GM19240 (cell line): ENCODE measurements around the gene PRRC2C.
"Not testable (repeated sequence)": the region's sequence is repeated elsewhere in the genome, so short reads cannot be mapped to it uniquely, and the experiment has no call there.

Experiments used
- DNase-seq: peaks from one replicate; pipeline ENCODE4 v3.0.0; 2011; ENCODE audit warnings: low spot score; ENCODE audit not compliant: insufficient read length

PRRC2C gene

GRCh38 chr1:171583591-171584201 lies 98.4 kb downstream of the PRRC2C start:
- no peak for DNase-seq

GRCh38 chr1:171585715-171586114 lies 100.4 kb downstream of the PRRC2C start:
- no peak for DNase-seq

DNA sequence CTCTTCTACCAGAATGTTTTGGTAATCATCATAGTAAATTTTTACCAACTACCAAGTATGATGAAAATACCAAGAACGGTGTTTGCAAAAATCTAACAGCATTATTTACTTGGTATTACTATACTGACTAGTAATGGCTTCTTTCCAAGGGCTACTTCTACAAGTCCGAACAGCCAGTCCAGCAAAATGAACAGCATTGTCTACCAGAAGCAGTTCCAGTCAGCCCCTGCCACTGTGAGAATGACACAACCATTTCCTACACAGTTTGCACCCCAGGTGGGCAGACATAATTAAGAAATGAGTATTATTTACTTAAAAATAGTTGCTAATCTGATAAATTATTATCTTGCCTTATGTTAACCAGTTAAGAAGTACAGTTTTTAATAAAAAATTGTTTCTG lies 102.9 kb downstream of the PRRC2C start:
- no peak for DNase-seq

DNA sequence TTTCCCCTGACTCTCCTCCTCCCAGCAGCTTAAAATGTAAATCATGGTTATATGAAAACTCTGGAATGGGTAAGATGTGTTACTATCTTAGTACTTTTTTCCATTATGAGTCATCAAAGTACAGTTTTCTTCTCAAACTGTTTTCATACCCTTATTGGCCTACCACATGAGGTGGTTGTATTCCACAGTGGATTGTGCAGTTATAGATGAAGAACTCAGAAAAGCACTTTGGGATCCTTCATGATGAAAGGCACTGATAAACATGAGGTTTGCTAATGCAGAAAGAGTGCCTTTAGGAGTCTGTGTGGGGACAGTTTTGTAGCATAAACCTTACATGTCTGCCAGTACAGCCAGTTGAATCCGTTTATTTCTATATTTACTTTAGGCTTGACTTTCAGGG lies 104.7 kb downstream of the PRRC2C start:
- no peak for DNase-seq

GRCh38 chr1:171595324-171595723 lies 110.0 kb downstream of the PRRC2C start:
- DNase-seq: no peak

DNA sequence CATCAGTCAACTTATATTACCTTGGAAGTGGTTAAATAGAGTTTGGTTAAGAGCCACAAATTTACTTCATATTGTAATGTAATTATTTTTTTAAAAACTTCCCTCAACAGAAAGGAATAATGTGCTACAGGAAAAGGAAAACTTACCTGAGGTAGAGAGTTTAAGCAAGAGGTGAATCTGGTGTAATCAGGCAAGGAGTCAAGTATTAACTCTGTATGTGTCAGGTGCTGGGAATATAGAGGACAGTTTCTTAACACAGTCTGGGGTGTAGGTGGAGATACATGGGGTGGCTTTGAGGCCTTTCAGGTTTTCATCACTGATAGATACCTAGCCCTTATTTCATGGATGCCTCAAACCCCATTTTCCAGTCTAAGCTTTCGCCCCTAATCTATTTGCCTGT lies 110.8 kb downstream of the PRRC2C start:
- DNase-seq: no peak

DNA sequence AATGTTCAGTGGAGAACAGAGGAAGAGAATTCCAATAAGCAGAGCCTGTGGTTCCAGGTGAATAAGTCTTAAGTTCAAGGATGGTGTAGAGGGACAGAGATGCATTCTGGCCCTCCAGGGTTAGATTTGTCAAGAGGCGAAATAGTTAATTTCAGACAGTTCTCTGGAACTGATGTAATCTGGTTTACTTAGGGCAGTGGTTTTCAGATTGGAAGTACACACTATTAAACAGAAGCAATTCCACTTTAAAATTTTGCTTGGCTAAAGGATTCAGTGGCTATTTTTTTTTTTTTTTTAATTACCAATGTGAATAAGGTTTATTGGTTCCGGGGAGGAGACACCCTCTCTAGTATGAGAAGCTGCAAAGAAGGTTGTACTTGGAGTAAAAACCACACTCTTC lies 111.4 kb downstream of the PRRC2C start:
- DNase-seq: no peak

GRCh38 chr1:171597203-171597602 lies 111.9 kb downstream of the PRRC2C start:
- DNase-seq: no peak

DNA sequence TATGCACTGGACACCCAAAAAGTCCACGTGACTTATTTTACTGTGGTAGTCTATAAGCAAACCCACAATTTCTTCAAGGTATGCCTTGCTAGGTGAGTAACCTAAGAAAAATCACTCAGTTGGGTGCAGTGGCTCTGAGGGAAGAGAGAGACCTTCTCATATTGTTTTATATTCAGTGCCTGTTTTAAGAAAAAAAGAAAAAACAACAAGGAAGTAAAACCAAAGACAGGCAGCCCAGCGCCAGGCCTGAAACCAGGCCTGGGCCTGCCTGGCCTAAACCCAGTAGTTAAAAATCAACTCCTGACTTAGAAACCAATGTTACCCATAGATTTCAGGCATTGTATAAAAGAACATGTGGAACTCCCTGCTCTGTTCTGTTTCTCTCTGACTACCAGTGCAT lies 115.0 kb downstream of the PRRC2C start:
- not testable (repeated sequence) for DNase-seq

- DNase-seq: no peak
These were observed 115.5 kb downstream of the PRRC2C start for GRCh38 chr1:171600862-171601261.

GRCh38 chr1:171603042-171603441 lies 117.7 kb downstream of the PRRC2C start:
- DNase-seq: not testable (repeated sequence)

GRCh38 chr1:171606402-171606941 lies 121.1 kb downstream of the PRRC2C start:
- DNase-seq: no peak

- no peak for DNase-seq
These were observed 125.1 kb downstream of the PRRC2C start for GRCh38 chr1:171610385-171610784.

GRCh38 chr1:171611306-171611705 lies 126.0 kb downstream of the PRRC2C start:
- DNase-seq: no peak

DNA sequence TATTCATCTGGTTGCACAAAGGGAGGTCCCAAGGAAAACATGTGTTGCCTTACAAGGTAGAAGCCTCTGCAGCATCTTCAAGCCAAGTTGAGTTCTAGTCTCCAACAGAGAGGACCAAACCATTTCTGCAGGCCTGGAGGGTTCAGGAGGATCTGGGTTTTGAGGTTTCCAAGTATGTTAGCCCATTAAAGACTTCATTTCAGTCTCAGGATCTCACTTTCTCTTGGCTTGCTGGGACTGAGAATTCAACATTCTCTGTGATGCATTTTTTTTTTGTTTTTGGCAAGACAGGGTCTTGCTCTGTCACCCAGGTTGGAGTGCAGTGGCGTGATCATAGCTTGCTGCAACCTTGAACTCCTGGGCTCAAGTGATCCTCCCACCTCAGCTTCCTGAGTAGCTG lies 128.0 kb downstream of the PRRC2C start:
- no peak for DNase-seq

- DNase-seq: not testable (repeated sequence)
These were observed 130.0 kb downstream of the PRRC2C start for GRCh38 chr1:171615122-171615906.

- DNase-seq: no peak
These were observed 131.3 kb downstream of the PRRC2C start for GRCh38 chr1:171616586-171616985.

DNA sequence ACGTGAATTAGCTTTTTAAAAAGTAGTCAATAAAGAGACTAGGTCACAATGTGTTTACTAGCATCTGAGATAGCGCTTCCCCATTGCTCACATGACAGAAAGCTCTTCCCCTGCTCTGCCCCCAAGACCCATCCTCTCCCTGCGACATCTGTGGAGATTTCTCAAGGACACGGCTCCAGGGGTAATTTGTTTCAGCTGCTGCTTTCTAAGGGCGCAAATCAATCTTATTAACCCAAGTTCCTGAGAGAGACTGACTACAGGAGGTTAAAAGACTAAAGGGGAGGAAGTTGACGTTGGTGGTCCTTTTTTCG lies 136.8 kb downstream of the PRRC2C start, which contains the start of gene MYOCOS:
Gene MYOCOS (plus strand): TSS at position 92 of the 311 bp plus-strand sequence. CDS start 1,641 bp downstream, outside the sequence.
- DNase-seq: no peak

DNA sequence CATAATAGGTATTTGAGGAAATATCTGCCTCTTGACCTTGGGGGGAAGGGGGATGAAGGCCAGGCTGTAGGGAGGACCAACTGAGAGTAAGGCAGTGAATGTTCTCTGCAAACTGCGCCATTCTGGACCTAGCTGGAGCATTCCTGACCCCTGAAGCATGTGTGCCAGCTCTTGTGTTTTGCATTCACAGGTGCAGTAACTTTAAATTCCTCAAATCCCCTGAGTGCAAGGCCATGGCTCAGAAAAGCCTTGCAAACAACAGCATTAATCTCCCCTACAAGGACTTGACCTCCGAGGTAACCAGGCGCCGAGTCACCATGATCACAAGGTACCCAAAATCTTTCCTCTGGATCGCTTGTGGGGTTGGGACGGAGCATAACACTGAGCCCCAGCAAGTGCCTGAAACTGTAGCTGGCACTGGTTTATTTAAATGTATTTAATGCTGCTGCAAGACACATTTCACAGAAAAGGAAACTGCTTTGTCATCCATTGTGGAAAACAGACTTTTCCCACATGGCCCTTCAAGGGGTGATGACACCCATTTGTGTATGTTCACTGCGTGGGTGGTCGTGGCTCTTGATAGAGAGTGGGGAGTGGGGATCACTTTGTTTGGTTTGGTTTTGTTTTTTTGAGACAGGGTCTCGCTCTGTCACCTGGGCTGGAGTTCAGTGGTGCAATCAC lies 138.5 kb downstream of the PRRC2C start:
- DNase-seq: no peak

- DNase-seq: no peak
These were observed 139.9 kb downstream of the PRRC2C start for GRCh38 chr1:171625225-171625624.

DNA sequence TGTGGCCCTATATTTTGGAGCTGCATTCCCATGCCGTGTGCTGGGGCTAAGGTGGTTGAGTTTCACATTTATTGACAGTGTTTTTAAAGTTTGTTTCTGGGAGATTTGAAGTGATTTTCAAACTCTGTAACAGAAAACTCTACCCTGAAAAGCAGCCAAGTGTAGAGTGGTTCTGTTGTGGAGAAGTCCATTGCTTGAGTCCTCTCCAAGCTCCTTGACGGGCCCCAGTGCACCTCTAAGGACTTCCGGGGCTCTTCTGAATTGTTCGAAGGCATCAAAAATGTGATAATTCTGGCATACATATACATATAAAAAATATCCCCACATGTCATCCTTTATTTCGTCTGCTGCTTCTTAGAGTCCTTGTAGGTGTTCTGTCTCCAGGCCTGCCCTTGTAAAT lies 141.7 kb downstream of the PRRC2C start:
- no peak for DNase-seq

GRCh38 chr1:171628225-171628624 lies 142.9 kb downstream of the PRRC2C start:
- no peak for DNase-seq
